Esophagus squamous epithelium (tissue), 4 donors: ENCODE results near the gene NPRL2.
A peak's percentile ranks its signal among the peaks of the same experiment; 100 is the strongest.

Experiments used
- CTCF ChIP-seq, 6 experiments: fragments of 450-650 bp in 4 of 6; fragments of 200-600 bp in 2 of 6; sonication (generic) in 2 of 6; IDR thresholded peaks; one replicate each; pipeline ENCODE4 v1.5.1; 2016 to 2019; ENCODE audit warnings: antibody characterized with exemption in 6 of 6, mild to moderate bottlenecking in 4 of 6, moderate library complexity in 4 of 6
- POLR2A ChIP-seq, 4 donors: fragments of 450-650 bp; IDR thresholded peaks; one replicate each; pipeline ENCODE4 v1.6.1; 2017; ENCODE audit warnings: antibody characterized with exemption in 4 of 4, mild to moderate bottlenecking in 4 of 4, moderate library complexity in 3 of 4

- TF ChIP-seq CTCF (IDR thresholded peaks at IDR 0.05): no peak
- peak in 3 of 4 donors; percentile 74 to 94 (median 77) for TF ChIP-seq POLR2A (IDR thresholded peaks at IDR 0.05)
Measured at GRCh38 chr3:50337175-50337861, 13.3 kb downstream of the NPRL2 start.
